Hematopoietic multipotent progenitor cell treated with erythropoietin and hydrocortisone succinate and interleukin-3 and kit ligand, for 6 days (in vitro differentiated cells): ENCODE data around the gene F10.
"Not testable (repeated sequence)": the region's sequence is repeated elsewhere in the genome, so short reads cannot be mapped to it uniquely, and the experiment has no call there.

Source experiments
- DNase-seq: peaks from one replicate; pipeline ENCODE4 v3.0.0-alpha.2; 2015

The F10 gene

GRCh38 chr13:113102727-113103126 is 19.9 kb upstream of the F10 start:
- DNase-seq: no peak

- DNase-seq: no peak
Observed at GRCh38 chr13:113103646-113104045, 19.0 kb upstream of the F10 start.

- no peak for DNase-seq
Observed at GRCh38 chr13:113105032-113105920, 17.3 kb upstream of the F10 start, which contains the start of gene F7. Gene F7 (plus strand): TSS chr13:113105791. CDS start chr13:113105842, 51 bp downstream.

GRCh38 chr13:113105921-113106452 is 16.6 kb upstream of the F10 start:
- DNase-seq: no peak

GRCh38 chr13:113106711-113107351 is 15.8 kb upstream of the F10 start:
- DNase-seq: no peak

- DNase-seq: not testable (repeated sequence)
Observed at GRCh38 chr13:113108521-113108920, 14.1 kb upstream of the F10 start.

GRCh38 chr13:113109151-113110047 is 13.2 kb upstream of the F10 start:
- no peak for DNase-seq

GRCh38 chr13:113110048-113110851 is 12.3 kb upstream of the F10 start:
- no peak for DNase-seq

- DNase-seq: no peak
Observed at GRCh38 chr13:113110852-113111315, 11.7 kb upstream of the F10 start.

- not testable (repeated sequence) for DNase-seq
Observed at GRCh38 chr13:113111821-113112220, 10.8 kb upstream of the F10 start.

- DNase-seq: not testable (repeated sequence)
Observed at GRCh38 chr13:113112475-113112874, 10.1 kb upstream of the F10 start.

GRCh38 chr13:113112893-113113845 is 9.4 kb upstream of the F10 start:
- DNase-seq: no peak

GRCh38 chr13:113113846-113114271 is 8.7 kb upstream of the F10 start:
- DNase-seq: no peak

- no peak for DNase-seq
Observed at GRCh38 chr13:113114511-113115362, 7.9 kb upstream of the F10 start.

- DNase-seq: no peak
Observed at GRCh38 chr13:113115363-113116205, 7.0 kb upstream of the F10 start.

- DNase-seq: no peak
Observed at GRCh38 chr13:113116206-113116800, 6.3 kb upstream of the F10 start.

GRCh38 chr13:113116871-113117271 is 5.7 kb upstream of the F10 start:
- no peak for DNase-seq

- no peak for DNase-seq
Observed at GRCh38 chr13:113117335-113117872, 5.2 kb upstream of the F10 start.
